ENCODE measurements around the gene XXYLT1. TPM values are rescaled to one million over a fixed set of nuclear protein-coding genes. Genes with fewer than 3 reads are reported as not detected.

Gene XXYLT1
- total RNA-seq, 1 donor from 2014 or later, result 41.1 TPM

GRCh38 chr3:195285372-195285771 is 14.4 kb upstream of the XXYLT1 start:
- Mint-ChIP-seq H3K27me3 (ENCODE audit: low read depth) (no peaks in the 10 kb centered on the region), H3K27ac (ENCODE audit: unreplicated experiment) (no peak overlapping the region), H3K36me3 (ENCODE audit: low read depth) (peaks cover 2% of the 10 kb centered on the region), H3K4me3 (no peak overlapping the region), H3K9me3 (no peaks in the 10 kb centered on the region), H3K4me1 (no peaks in the 10 kb centered on the region)
- DNase-seq (ENCODE audit: low read depth, low spot score), result no peak
- TF ChIP-seq, protein P1, sequence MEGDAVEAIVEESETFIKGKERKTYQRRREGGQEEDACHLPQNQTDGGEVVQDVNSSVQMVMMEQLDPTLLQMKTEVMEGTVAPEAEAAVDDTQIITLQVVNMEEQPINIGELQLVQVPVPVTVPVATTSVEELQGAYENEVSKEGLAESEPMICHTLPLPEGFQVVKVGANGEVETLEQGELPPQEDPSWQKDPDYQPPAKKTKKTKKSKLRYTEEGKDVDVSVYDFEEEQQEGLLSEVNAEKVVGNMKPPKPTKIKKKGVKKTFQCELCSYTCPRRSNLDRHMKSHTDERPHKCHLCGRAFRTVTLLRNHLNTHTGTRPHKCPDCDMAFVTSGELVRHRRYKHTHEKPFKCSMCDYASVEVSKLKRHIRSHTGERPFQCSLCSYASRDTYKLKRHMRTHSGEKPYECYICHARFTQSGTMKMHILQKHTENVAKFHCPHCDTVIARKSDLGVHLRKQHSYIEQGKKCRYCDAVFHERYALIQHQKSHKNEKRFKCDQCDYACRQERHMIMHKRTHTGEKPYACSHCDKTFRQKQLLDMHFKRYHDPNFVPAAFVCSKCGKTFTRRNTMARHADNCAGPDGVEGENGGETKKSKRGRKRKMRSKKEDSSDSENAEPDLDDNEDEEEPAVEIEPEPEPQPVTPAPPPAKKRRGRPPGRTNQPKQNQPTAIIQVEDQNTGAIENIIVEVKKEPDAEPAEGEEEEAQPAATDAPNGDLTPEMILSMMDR (conservative IDR thresholded peaks at IDR 0.05), result no peak

DNA sequence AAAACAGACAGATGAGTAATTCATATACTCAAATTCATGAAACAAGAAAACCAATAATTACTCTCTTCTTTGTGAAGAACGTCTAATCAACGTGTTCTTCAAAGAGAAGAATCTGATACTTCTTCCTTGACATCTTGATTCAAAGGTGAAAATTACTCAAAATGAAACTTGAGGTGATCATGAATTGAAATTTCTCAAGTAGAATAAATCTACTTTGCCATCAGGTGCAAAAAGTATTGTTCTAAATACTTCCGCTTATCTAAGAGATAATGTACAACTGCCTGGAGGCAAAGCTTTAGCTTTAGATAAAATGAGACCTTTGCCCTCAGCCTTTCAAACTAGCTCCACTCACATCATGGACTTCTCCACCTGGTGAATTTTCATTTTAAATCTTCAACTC is 13.9 kb upstream of the XXYLT1 start:
- TF ChIP-seq, protein P1 (conservative IDR thresholded peaks at IDR 0.05), result no peak
- Mint-ChIP-seq H3K36me3 (ENCODE audit: low read depth) (peaks cover 2% of the 10 kb centered on the region), H3K27ac (ENCODE audit: unreplicated experiment) (no peak overlapping the region), H3K4me1 (no peaks in the 10 kb centered on the region), H3K9me3 (no peaks in the 10 kb centered on the region), H3K4me3 (no peak overlapping the region), H3K27me3 (ENCODE audit: low read depth) (no peaks in the 10 kb centered on the region)
- no peak for DNase-seq (ENCODE audit: low read depth, low spot score)

DNA sequence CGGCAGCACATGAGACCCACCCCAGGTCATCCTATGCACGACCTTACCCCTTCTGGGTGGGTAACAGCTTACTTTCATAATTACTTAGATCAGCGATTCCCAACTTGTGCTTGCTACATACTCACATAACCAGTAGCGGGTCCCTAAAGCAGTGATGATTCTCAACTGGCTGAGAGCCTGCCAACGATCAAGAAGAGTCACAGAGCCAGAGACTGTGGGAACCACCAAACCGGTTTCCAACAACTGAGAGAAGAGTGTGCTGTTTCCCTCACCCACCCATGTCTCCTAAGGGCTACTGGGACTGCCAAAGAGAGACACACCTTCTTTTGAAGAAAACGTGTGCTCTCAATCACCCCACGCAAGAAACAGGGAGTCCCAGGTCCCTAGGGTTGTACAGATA is 12.0 kb upstream of the XXYLT1 start:
- Mint-ChIP-seq H3K36me3 (ENCODE audit: low read depth) (peaks cover 2% of the 10 kb centered on the region), H3K27ac (ENCODE audit: unreplicated experiment) (peak overlapping the region; percentile 12), H3K4me1 (no peaks in the 10 kb centered on the region), H3K27me3 (ENCODE audit: low read depth) (no peaks in the 10 kb centered on the region), H3K9me3 (no peaks in the 10 kb centered on the region), H3K4me3 (no peak overlapping the region)
- TF ChIP-seq, protein P1 (conservative IDR thresholded peaks at IDR 0.05), result no peak
- no peak for DNase-seq (ENCODE audit: low read depth, low spot score)

GRCh38 chr3:195274259-195274966 is 3.5 kb upstream of the XXYLT1 start:
- peaks cover 15% of the 10 kb centered on the region for H3K4me1 Mint-ChIP-seq
- H3K4me3 Mint-ChIP-seq, result no peak overlapping the region
- H3K9me3 Mint-ChIP-seq, result no peaks in the 10 kb centered on the region
- H3K27ac Mint-ChIP-seq (ENCODE audit: unreplicated experiment), result no peak overlapping the region
- TF ChIP-seq, protein P1 (conservative IDR thresholded peaks at IDR 0.05), result no peak
- H3K27me3 Mint-ChIP-seq (ENCODE audit: low read depth), result no peaks in the 10 kb centered on the region
- no peak for DNase-seq (ENCODE audit: low read depth, low spot score)
- no peaks in the 10 kb centered on the region for H3K36me3 Mint-ChIP-seq (ENCODE audit: low read depth)

DNA sequence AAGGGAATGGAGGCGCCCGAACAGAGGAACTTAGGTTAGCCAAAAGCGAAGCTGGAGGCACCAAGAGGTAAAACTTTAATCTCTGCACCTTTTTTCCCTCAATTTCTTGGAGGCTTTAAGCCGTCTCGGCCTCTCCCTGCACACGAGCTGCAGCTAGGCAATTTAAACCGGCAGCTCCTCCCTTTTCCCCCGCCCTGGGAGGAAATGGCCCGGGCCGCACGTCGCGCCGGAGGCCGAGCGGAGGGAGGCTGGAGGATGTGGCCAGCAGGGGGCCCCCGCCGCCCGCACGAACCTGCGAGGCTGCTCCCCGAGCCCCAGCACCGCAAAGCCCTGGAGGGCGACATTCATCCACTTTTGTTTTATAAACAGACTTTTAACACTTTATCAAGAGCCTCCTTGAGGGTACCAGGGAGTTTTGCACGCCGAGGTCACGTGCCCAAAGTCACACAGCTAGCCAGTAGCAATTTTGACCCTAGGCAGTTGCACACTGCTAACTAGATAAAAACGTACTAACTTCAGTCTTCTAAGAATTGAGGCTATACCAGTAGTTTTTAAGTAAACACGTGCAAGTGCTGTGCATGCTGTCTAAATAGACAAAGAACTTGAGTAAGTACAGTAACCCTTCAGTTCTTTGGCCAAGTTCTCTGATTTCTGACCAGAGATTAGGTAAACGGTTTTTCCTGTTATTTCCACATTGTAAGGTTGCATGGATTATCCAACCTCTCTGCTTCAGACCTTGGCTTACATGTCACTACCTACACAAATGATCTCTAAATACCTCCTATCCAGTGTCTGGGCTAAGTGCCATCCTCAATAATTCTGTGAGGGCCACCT is 668 bp upstream of the XXYLT1 start:
- H3K4me3 Mint-ChIP-seq, result peak overlapping the region; percentile 93
- H3K4me1 Mint-ChIP-seq, result peaks cover 29% of the 10 kb centered on the region
- H3K27me3 Mint-ChIP-seq (ENCODE audit: low read depth), result no peaks in the 10 kb centered on the region

More for the DNA sequence above, 668 bp upstream of the XXYLT1 start:
- no peaks in the 10 kb centered on the region for H3K9me3 Mint-ChIP-seq
- no peaks in the 10 kb centered on the region for H3K36me3 Mint-ChIP-seq (ENCODE audit: low read depth)
- TF ChIP-seq, protein P1 (conservative IDR thresholded peaks at IDR 0.05), result peak; percentile 99
- peak overlapping the region; percentile 83 for H3K27ac Mint-ChIP-seq (ENCODE audit: unreplicated experiment)
- DNase-seq (ENCODE audit: low read depth, low spot score), result peak; percentile 91
